Measurements from ENCODE around the gene TSTD2.

GRCh38 chr9:97553841-97554240 lies 79.3 kb downstream of the TSTD2 start:
- TF ChIP-seq CTCF (IDR thresholded peaks at IDR 0.05) (no peak), POLR2A (IDR thresholded peaks at IDR 0.05) (no peak)

Measured in adrenal gland (tissue), 5 donors.